Mononuclear cell (primary cell): ENCODE measurements around the gene MEGF11. TPM values are rescaled to one million over a fixed set of nuclear protein-coding genes. Genes with fewer than 3 reads are reported as not detected.

Source experiments
- H3K27me3 ChIP-seq: 2 replicates; pipeline ENCODE4 v1.6.0; 2011; ENCODE audit warnings: low read length, control low read depth; ENCODE audit not compliant: insufficient read depth
- H3K4me1 ChIP-seq: 2 replicates; pipeline ENCODE4 v1.5.1; 2011; ENCODE audit warnings: mild to moderate bottlenecking, low read length, control low read depth; ENCODE audit not compliant: insufficient read depth
- H3K4me3 ChIP-seq: 2 replicates; pipeline ENCODE4 v1.5.1; 2011; ENCODE audit warnings: mild to moderate bottlenecking, low read length, moderate library complexity
- H3K9me3 ChIP-seq: 2 replicates; pipeline ENCODE4 v1.5.1; 2011; ENCODE audit warnings: low read depth, mild to moderate bottlenecking, control low read depth, low read length
- total RNA-seq: library from RNA; depleted of rRNA; stranded (reverse); fragments of >200 nt; gene quantifications from one replicate; pipeline ENCODE4 v1.2.3, GENCODE V29; 2012

The MEGF11 gene
- total RNA-seq, 1 donor: not detected

DNA sequence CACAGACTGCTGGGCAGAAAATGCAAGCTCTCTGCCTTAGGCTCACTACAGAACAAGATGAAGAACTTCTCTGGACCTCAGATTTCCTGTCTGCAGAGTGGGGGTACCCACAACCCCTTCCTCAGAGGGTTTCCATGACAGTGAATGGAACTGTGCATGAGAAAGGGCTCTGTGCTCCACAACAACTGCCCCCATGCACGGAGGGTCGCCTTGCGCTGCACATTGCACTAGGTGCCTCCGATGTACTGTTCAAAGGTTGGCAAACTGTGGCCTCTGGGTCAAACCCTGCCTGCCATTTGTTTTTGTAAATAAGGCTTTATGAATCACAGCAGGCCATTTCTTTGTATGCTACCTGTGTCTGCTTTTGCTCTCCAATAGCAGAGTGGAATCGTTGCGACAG lies 212.3 kb downstream of the MEGF11 start:
- H3K4me3 ChIP-seq: no peak overlapping the region
- H3K4me1 ChIP-seq: no peaks in the 10 kb centered on the region
- H3K9me3 ChIP-seq: no peaks in the 10 kb centered on the region
- H3K27me3 ChIP-seq: peaks cover 4% of the 10 kb centered on the region

DNA sequence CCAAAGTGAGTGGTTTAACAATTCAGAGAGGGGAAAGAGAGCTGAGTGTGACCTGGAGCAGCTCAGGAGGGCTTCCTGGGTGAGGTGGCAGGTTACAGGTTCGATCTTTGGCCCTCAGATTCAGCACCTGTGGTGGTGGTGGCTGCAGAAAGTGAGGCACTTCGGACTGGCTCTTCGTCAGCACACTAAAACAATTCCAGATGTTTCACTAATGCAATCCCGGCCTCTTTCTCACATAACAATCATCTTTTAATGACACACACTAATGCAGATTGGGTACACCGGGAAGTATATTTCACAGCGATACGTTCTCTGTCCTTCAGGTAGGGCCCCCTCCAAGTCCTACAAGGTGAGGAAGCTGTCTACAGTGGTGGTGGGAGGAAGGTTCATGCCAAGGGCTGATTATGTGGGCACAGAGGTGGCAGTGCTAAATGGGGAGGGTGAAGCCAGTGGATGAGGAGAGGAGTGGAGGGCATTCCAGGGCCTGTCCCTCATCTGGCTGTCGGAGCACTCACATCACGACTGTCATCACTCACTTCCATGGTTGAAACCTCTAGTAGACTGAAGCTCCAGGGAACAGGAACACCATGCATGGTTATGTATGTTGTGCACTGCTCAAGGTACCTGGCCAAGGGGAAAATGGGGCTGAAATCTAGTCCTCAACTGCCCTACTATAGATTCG lies 213.2 kb downstream of the MEGF11 start:
- Histone ChIP-seq H3K9me3 (no peaks in the 10 kb centered on the region), H3K27me3 (peaks cover 4% of the 10 kb centered on the region), H3K4me1 (no peaks in the 10 kb centered on the region), H3K4me3 (no peak overlapping the region)

GRCh38 chr15:66039117-66039871 lies 214.3 kb downstream of the MEGF11 start:
- no peak overlapping the region for H3K4me3 ChIP-seq
- no peaks in the 10 kb centered on the region for H3K4me1 ChIP-seq
- H3K9me3 ChIP-seq: no peaks in the 10 kb centered on the region
- peaks cover 4% of the 10 kb centered on the region for H3K27me3 ChIP-seq

GRCh38 chr15:66038387-66039116 lies 215.0 kb downstream of the MEGF11 start:
- no peaks in the 10 kb centered on the region for H3K4me1 ChIP-seq
- H3K27me3 ChIP-seq: peaks cover 4% of the 10 kb centered on the region
- H3K9me3 ChIP-seq: no peaks in the 10 kb centered on the region
- H3K4me3 ChIP-seq: no peak overlapping the region

GRCh38 chr15:66036859-66037258 lies 216.7 kb downstream of the MEGF11 start:
- H3K4me3 ChIP-seq: no peak overlapping the region
- no peaks in the 10 kb centered on the region for H3K9me3 ChIP-seq

GRCh38 chr15:66035901-66036300 lies 217.6 kb downstream of the MEGF11 start:
- no peaks in the 10 kb centered on the region for H3K9me3 ChIP-seq
- H3K4me1 ChIP-seq: no peaks in the 10 kb centered on the region
- no peak overlapping the region for H3K4me3 ChIP-seq
- H3K27me3 ChIP-seq: peaks cover 4% of the 10 kb centered on the region

More at GRCh38 chr15:66036859-66037258, 216.7 kb downstream of the MEGF11 start:
- H3K4me1 ChIP-seq: no peaks in the 10 kb centered on the region
- peaks cover 4% of the 10 kb centered on the region for H3K27me3 ChIP-seq

DNA sequence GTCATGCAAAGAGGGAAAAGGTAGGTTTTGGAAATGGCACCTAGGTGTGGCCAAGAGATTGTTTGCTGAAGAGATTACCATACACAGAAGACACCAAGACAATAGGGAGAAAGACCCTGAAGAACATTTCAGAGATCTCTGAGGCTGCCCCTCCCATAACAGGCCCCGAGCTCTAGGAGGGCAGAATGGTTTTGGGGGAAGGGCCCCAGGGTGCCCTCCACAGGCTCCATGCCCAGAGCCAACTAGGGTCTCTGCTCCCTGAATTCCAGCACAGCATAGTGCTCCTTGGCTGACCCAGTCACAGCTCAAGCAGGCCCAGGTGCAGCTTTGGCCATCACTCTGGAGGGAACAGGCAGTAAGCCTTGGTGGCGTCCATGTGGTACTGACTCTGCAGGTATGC lies 220.4 kb downstream of the MEGF11 start:
- no peaks in the 10 kb centered on the region for H3K4me1 ChIP-seq
- no peaks in the 10 kb centered on the region for H3K9me3 ChIP-seq
- no peaks in the 10 kb centered on the region for H3K27me3 ChIP-seq
- no peak overlapping the region for H3K4me3 ChIP-seq

GRCh38 chr15:66032006-66032405 lies 221.5 kb downstream of the MEGF11 start:
- Histone ChIP-seq H3K9me3 (no peaks in the 10 kb centered on the region), H3K4me1 (no peaks in the 10 kb centered on the region), H3K27me3 (no peaks in the 10 kb centered on the region), H3K4me3 (no peak overlapping the region)

GRCh38 chr15:66030650-66031049 lies 222.9 kb downstream of the MEGF11 start:
- Histone ChIP-seq H3K9me3 (no peaks in the 10 kb centered on the region), H3K4me1 (no peaks in the 10 kb centered on the region), H3K4me3 (no peak overlapping the region), H3K27me3 (no peaks in the 10 kb centered on the region)

- Histone ChIP-seq H3K4me3 (no peak overlapping the region), H3K4me1 (no peaks in the 10 kb centered on the region), H3K9me3 (no peaks in the 10 kb centered on the region), H3K27me3 (no peaks in the 10 kb centered on the region)
Measured at GRCh38 chr15:66029650-66030049, 223.9 kb downstream of the MEGF11 start.

GRCh38 chr15:66027268-66027805 lies 226.2 kb downstream of the MEGF11 start:
- Histone ChIP-seq H3K9me3 (no peaks in the 10 kb centered on the region), H3K4me1 (no peaks in the 10 kb centered on the region), H3K4me3 (no peak overlapping the region), H3K27me3 (no peaks in the 10 kb centered on the region)

DNA sequence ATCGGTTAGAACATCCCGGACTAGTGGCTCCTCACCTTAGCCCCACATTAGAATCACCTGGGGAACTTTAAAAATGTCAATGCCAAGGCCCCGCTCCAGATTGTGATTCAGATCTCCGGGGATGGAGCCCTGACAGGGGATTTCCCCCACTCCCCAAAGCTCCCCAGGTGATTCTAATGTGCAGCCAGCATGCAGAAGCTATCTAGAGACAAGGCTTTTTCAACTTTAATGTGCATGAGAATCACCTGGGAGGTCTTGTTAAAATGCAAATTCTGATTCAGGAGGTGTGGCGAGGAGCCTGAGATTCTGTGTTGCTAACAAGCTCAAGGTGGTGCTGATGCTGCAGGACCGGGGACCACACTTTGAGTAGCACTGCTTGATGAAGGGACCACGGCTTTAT lies 227.6 kb downstream of the MEGF11 start:
- no peak overlapping the region for H3K4me3 ChIP-seq
- H3K4me1 ChIP-seq: no peaks in the 10 kb centered on the region
- H3K27me3 ChIP-seq: no peaks in the 10 kb centered on the region
- no peaks in the 10 kb centered on the region for H3K9me3 ChIP-seq

DNA sequence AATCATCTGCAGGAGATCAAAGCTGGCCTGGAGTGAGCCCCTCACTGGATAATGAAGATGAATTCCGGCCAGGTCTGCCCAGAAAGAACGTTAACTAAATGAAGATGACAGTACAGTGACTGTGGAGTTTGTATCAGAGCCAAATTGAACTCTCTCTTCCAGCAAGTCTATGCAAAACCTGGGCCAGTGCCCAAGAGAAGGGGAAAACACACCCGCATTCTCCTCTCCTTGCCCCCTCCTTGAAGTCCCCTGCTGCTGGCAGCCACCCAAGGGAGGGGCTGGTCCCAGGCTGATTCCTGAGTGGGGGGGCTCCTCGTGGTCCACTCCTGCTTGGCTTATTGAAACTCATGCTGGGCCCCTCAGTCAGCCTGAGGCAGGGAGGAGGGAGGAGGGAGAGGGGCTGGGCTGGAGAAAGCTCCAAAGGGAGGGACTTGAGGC lies 228.5 kb downstream of the MEGF11 start:
- H3K9me3 ChIP-seq: no peaks in the 10 kb centered on the region
- H3K4me1 ChIP-seq: no peaks in the 10 kb centered on the region
- H3K27me3 ChIP-seq: no peaks in the 10 kb centered on the region
- no peak overlapping the region for H3K4me3 ChIP-seq

GRCh38 chr15:66024116-66024515 lies 229.4 kb downstream of the MEGF11 start:
- Histone ChIP-seq H3K4me3 (no peak overlapping the region), H3K4me1 (no peaks in the 10 kb centered on the region), H3K27me3 (no peaks in the 10 kb centered on the region), H3K9me3 (no peaks in the 10 kb centered on the region)
